Lung (tissue), 12 donors: ENCODE data around the gene KANK2. TPM values are rescaled to one million over a fixed set of nuclear protein-coding genes. Genes with fewer than 3 reads are reported as not detected.

ENCODE experiments used
- ATAC-seq: fragments of 200-7000 bp; cut with Tn5 transposase; one replicate; pipeline ENCODE4 v1.9.1; 2020; ENCODE audit warnings: moderate number of reproducible peaks; ENCODE audit not compliant: insufficient read depth, low FRiP score
- DNase-seq, 3 donors: peaks; one replicate each; pipeline ENCODE4 v3.0.0-alpha.2; 2013 to 2017
- H3K27ac ChIP-seq, 2 donors: one replicate each; pipeline ENCODE4 v1.5.1; 2013; ENCODE audit warnings: mild to moderate bottlenecking in 2 of 2, moderate library complexity in 2 of 2, control low read depth in 1 of 2, inconsistent platforms in 1 of 2, low read depth in 1 of 2, low read length in 1 of 2
- H3K27me3 ChIP-seq, 3 donors: one replicate each; pipeline ENCODE4 v1.5.1; 2013; ENCODE audit warnings: low read length in 2 of 3; ENCODE audit not compliant: control insufficient read depth in 3 of 3, insufficient read depth in 3 of 3
- H3K36me3 ChIP-seq, 4 donors: one replicate each; pipeline ENCODE4 v1.5.1; 2013; ENCODE audit warnings: low read length in 4 of 4, mild to moderate bottlenecking in 1 of 4, moderate library complexity in 1 of 4; ENCODE audit not compliant: control insufficient read depth in 4 of 4, insufficient read depth in 4 of 4
- H3K4me1 ChIP-seq, 5 donors: one replicate each; pipeline ENCODE4 v1.5.1; 2013; ENCODE audit warnings: low read length in 5 of 5, mild to moderate bottlenecking in 2 of 5, moderate library complexity in 1 of 5; ENCODE audit not compliant: control insufficient read depth in 5 of 5, insufficient read depth in 5 of 5
- H3K4me3 ChIP-seq: one replicate; pipeline ENCODE4 v1.5.1; 2013; ENCODE audit warnings: mild to moderate bottlenecking, control low read depth, moderate library complexity
- H3K9ac ChIP-seq, 2 donors: one replicate each; pipeline ENCODE4 v1.5.1; 2013; ENCODE audit warnings: low read length in 2 of 2, control low read depth in 1 of 2; ENCODE audit not compliant: insufficient read depth in 1 of 2
- H3K9me3 ChIP-seq, 4 donors: one replicate each; pipeline ENCODE4 v1.5.1; 2013; ENCODE audit warnings: low read length in 3 of 4, mild to moderate bottlenecking in 1 of 4, moderate library complexity in 1 of 4; ENCODE audit not compliant: control insufficient read depth in 4 of 4, insufficient read depth in 3 of 4
- WGBS, 2 donors: extraction: QIAGEN DNeasy Blood & Tissue Kit; methylation state at CpG; one replicate each; pipeline ENCODE4 v1.1.7; 2013; 5-methylcytosine and 5-hydroxymethylcytosine counted together
- polyA plus RNA-seq, 2 donors: library from polyadenylated mRNA; stranded (reverse); fragments of 200-250 nt; gene quantifications; one replicate each; pipeline ENCODE4 v1.2.1, GENCODE V29; 2013
- total RNA-seq, 2 donors: library from RNA; depleted of rRNA in 1 of 2; stranded (reverse); fragments of >200 nt in 1 of 2; gene quantifications; one replicate each; pipeline ENCODE4 v1.2.1, GENCODE V29; 2014 to 2021
- TF ChIP-seq, protein P1 (sequence below): IDR thresholded peaks from 2 replicates; pipeline ENCODE4 v1.5.1; 2012; ENCODE audit warnings: mild to moderate bottlenecking; ENCODE audit errors: control extremely low read depth, extremely low read depth
- donor health status: control.
- donor health status: control.
- donor health status: Bipolar disorder and iron deficiency.
- donor health status: healthy.
- donor health status: DM: yes; HTN: yes; CAD: no.

Gene KANK2
- total and polyA plus RNA-seq, 4 donors: 90.1 to 164 (median 113) TPM

DNA sequence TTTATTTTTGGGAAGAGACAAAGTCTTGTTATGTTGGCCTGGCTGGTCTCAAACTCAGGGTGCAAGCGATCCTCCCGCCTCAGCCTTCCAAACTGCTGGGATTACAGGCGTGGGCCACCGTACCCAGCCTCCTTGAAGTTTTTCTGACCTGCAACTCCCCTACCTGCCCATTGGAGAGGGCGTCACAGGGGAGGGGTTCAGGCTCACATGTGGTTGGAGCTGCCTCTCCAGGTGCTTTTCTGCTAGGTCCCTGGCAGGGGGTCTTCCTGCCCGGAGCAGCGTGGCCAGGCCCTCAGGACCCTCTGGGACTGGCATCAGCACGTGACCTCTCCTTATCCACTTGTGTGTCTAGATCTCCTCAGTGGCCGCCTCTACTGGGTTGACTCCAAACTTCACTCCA lies 80.8 kb downstream of the KANK2 start:
- no peak overlapping the region for H3K4me3 ChIP-seq
- 91 to 95% methylated on average over 9 of the region's 9 CpGs for WGBS, 2 donors
- H3K27me3 ChIP-seq: no peaks in the 10 kb centered on the region
- no peaks in the 10 kb centered on the region for H3K9me3 ChIP-seq
- no peaks in the 10 kb centered on the region for H3K4me1 ChIP-seq
- TF ChIP-seq, protein P1, sequence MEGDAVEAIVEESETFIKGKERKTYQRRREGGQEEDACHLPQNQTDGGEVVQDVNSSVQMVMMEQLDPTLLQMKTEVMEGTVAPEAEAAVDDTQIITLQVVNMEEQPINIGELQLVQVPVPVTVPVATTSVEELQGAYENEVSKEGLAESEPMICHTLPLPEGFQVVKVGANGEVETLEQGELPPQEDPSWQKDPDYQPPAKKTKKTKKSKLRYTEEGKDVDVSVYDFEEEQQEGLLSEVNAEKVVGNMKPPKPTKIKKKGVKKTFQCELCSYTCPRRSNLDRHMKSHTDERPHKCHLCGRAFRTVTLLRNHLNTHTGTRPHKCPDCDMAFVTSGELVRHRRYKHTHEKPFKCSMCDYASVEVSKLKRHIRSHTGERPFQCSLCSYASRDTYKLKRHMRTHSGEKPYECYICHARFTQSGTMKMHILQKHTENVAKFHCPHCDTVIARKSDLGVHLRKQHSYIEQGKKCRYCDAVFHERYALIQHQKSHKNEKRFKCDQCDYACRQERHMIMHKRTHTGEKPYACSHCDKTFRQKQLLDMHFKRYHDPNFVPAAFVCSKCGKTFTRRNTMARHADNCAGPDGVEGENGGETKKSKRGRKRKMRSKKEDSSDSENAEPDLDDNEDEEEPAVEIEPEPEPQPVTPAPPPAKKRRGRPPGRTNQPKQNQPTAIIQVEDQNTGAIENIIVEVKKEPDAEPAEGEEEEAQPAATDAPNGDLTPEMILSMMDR: no peak
- no peak overlapping the region for H3K27ac ChIP-seq
- ATAC-seq (no peak), DNase-seq (no peak)
- H3K9ac ChIP-seq: no peak overlapping the region
- peaks cover 29 to 60% (median 38%) of the 10 kb centered on the region in 4 donors for H3K36me3 ChIP-seq

DNA sequence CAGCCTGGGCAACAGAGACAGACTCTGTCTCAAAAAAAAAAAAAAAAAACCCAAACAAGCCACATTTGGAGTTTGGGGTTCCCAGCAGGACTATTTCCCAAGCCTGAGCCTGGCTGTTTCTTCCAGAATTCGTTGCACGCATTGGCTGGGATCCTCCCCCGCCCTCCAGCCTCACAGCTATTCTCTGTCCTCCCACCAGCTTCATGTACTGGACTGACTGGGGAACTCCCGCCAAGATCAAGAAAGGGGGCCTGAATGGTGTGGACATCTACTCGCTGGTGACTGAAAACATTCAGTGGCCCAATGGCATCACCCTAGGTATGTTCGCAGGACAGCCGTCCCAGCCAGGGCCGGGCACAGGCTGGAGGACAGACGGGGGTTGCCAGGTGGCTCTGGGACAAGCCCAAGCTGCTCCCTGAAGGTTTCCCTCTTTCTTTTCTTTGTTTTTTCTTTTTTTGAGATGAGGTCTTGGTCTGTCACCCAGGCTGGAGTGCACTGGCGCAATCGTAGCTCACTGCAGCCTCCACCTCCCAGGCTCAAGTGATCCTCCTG lies 81.4 kb downstream of the KANK2 start:
- Histone ChIP-seq H3K4me1 (no peaks in the 10 kb centered on the region), H3K9ac (no peak overlapping the region), H3K36me3 (peaks cover 29 to 63% (median 38%) of the 10 kb centered on the region in 4 donors), H3K27me3 (no peaks in the 10 kb centered on the region), H3K9me3 (no peaks in the 10 kb centered on the region), H3K4me3 (no peak overlapping the region), H3K27ac (no peak overlapping the region)
- TF ChIP-seq, protein P1: no peak
- ATAC-seq (no peak), DNase-seq (no peak)
- WGBS, 2 donors: 82 to 91% methylated on average over 11 of the region's 11 CpGs

DNA sequence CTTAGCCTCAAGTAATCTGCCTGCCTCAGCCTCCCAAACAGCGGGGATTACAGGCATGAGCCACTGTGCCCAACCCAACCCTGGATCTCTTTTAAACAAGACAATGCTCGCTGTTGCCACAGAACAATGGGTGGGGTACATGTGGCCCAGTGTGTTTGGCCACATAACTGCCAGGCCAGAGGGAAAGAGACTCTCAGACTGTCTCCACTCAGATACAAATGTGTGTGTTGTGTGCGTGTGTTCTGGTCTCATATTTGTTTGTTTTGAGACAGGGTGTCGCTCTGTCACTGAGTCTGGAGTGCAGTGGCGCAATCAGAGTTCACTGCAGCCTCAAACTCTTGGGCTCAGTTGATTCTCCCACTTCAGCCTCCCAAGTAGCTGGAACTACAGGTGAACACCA lies 82.3 kb downstream of the KANK2 start:
- Histone ChIP-seq H3K9ac (no peak overlapping the region), H3K27ac (no peak overlapping the region), H3K4me1 (no peaks in the 10 kb centered on the region), H3K4me3 (no peak overlapping the region), H3K9me3 (no peaks in the 10 kb centered on the region), H3K27me3 (no peaks in the 10 kb centered on the region), H3K36me3 (peaks cover 29 to 62% (median 39%) of the 10 kb centered on the region in 4 donors)
- ATAC-seq (no peak), DNase-seq (no peak)
- TF ChIP-seq, protein P1: no peak
- 85 to 92% methylated on average over 5 of the region's 5 CpGs for WGBS, 2 donors

Other genes with a start within 250 kb of the KANK2 start
- gene SMARCA4, start 236.5 kb downstream of the KANK2 start, total RNA-seq: 100 to 1,000 TPM; 112 to 116 TPM
- 10 to 100 TPM; 52.3 to 69.9 TPM for gene SMARCA4, start 236.5 kb downstream of the KANK2 start, polyA plus RNA-seq
- 100 to 1,000 TPM; 270 to 271 TPM for gene LDLR, start 108.1 kb downstream of the KANK2 start, total RNA-seq
- gene LDLR, start 108.1 kb downstream of the KANK2 start, polyA plus RNA-seq: 100 to 1,000 TPM in 1 of 2 donors, 10 to 100 TPM in 1; 52.1 to 131 TPM
- gene SPC24, start 41.8 kb downstream of the KANK2 start, total RNA-seq: 1 to 10 TPM; 2.5 to 5.3 TPM
- gene SPC24, start 41.8 kb downstream of the KANK2 start, polyA plus RNA-seq: 1 to 10 TPM; 1.3 to 6.5 TPM
- gene ANGPTL8, start 42.1 kb upstream of the KANK2 start, total RNA-seq: not detected
- 1 to 10 TPM in 1 of 2 donors, under 1 TPM in 1; 0.19 to 1.0 TPM for gene ANGPTL8, start 42.1 kb upstream of the KANK2 start, polyA plus RNA-seq
- 100 to 1,000 TPM in 1 of 2 donors, 10 to 100 TPM in 1; 60.2 to 129 TPM for gene DOCK6, start 65.0 kb upstream of the KANK2 start, total RNA-seq
- 10 to 100 TPM; 38.6 to 87.3 TPM for gene DOCK6, start 65.0 kb upstream of the KANK2 start, polyA plus RNA-seq
- gene TSPAN16, start 98.6 kb upstream of the KANK2 start, total RNA-seq: not detected
- not detected for gene TSPAN16, start 98.6 kb upstream of the KANK2 start, polyA plus RNA-seq
- 10 to 100 TPM; 28.0 to 73.2 TPM for gene RAB3D, start 142.1 kb upstream of the KANK2 start, total RNA-seq
- 10 to 100 TPM; 16.0 to 18.6 TPM for gene RAB3D, start 142.1 kb upstream of the KANK2 start, polyA plus RNA-seq
- 100 to 1,000 TPM; 101 to 125 TPM for gene TMEM205, start 148.7 kb upstream of the KANK2 start, total RNA-seq
- 100 to 1,000 TPM; 129 to 166 TPM for gene TMEM205, start 148.7 kb upstream of the KANK2 start, polyA plus RNA-seq
- gene CCDC159, start 149.0 kb upstream of the KANK2 start, total RNA-seq: 10 to 100 TPM; 25.8 to 26.5 TPM
- 10 to 100 TPM; 40.9 to 55.2 TPM for gene CCDC159, start 149.0 kb upstream of the KANK2 start, polyA plus RNA-seq
- 10 to 100 TPM in 1 of 2 donors, 1 to 10 TPM in 1; 9.1 to 33.2 TPM for gene PLPPR2, start 157.9 kb upstream of the KANK2 start, total RNA-seq
- 10 to 100 TPM; 15.3 to 35.1 TPM for gene PLPPR2, start 157.9 kb upstream of the KANK2 start, polyA plus RNA-seq
- gene SWSAP1, start 177.1 kb upstream of the KANK2 start, total RNA-seq: 1 to 10 TPM; 1.1 to 4.1 TPM
- gene SWSAP1, start 177.1 kb upstream of the KANK2 start, polyA plus RNA-seq: 1 to 10 TPM; 3.5 to 4.0 TPM
- 10 to 100 TPM; 14.5 to 20.6 TPM for gene EPOR, start 186.8 kb upstream of the KANK2 start, total RNA-seq
- 10 to 100 TPM in 1 of 2 donors, 1 to 10 TPM in 1; 8.7 to 14.7 TPM for gene EPOR, start 186.8 kb upstream of the KANK2 start, polyA plus RNA-seq
- 10 to 100 TPM; 35.2 to 45.2 TPM for gene RGL3, start 221.8 kb upstream of the KANK2 start, total RNA-seq
- 10 to 100 TPM; 10.4 to 39.3 TPM for gene RGL3, start 221.8 kb upstream of the KANK2 start, polyA plus RNA-seq
- gene ODAD3, start 237.6 kb upstream of the KANK2 start, total RNA-seq: 1 to 10 TPM; 3.9 to 9.8 TPM
- 1 to 10 TPM; 2.0 to 4.5 TPM for gene ODAD3, start 237.6 kb upstream of the KANK2 start, polyA plus RNA-seq
- 100 to 1,000 TPM; 115 to 315 TPM for gene PRKCSH, start 238.1 kb upstream of the KANK2 start, total RNA-seq
- 100 to 1,000 TPM; 142 to 174 TPM for gene PRKCSH, start 238.1 kb upstream of the KANK2 start, polyA plus RNA-seq